HPDE6-E6E7 (cell line): ENCODE results near the gene PCSK6.

Experiments used
- DNase-seq: peaks from one replicate; pipeline ENCODE4 v3.0.0; 2011; ENCODE audit warnings: missing footprints; ENCODE audit errors: extremely low spot score

Gene PCSK6

GRCh38 chr15:101277038-101277822 lies 212.3 kb downstream of the PCSK6 start, which contains the start of gene SELENOS:
Gene SELENOS (minus strand): TSS chr15:101277485. CDS start chr15:101277417, 68 bp downstream.
- peak; percentile 82 for DNase-seq

DNA sequence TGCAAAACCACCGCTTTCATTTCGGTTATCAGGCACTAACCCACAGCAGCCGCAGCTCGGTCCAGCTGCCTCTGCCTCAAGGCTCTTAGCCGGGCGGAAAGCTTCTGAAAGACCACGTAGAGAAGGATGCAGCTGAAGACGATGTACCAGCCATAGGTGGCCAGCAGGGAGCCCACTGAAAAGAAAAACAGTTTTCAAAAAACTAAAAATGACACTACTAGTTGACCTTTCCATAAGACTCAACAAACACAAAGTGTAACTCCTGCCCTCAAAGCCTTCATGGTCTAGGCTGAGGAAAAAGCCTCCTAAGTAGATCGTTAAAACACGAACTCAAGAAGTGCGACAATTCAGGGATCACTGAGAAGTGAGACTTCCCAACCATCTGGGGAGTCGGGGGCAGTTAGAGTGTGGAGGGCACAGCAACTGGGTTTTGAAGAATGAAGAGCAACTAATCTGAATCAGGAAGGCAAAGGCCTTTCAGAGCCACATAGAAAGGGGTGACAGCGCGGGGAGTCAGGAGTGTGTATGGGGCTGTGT lies 212.9 kb downstream of the PCSK6 start:
- DNase-seq, result no peak

DNA sequence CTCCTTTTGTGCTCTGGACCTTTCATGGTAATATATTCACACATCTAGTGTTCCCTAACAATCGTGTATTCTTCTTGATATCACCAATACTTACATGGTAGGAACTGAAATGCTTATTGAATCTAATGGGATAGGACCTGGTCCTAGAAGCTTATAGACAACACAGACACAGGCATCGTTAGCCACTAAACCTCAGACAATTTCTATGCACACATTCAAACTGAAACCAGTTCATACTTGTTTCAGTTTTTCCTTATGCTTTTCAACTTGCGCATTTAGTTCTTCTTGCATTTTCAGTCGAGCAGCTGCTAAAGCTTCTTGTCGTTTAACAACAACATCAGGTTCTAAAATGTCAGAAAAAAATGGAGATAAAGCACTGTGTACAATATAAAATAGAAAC lies 214.5 kb downstream of the PCSK6 start:
- no peak for DNase-seq

GRCh38 chr15:101273534-101273933 lies 216.0 kb downstream of the PCSK6 start:
- DNase-seq, result no peak

DNA sequence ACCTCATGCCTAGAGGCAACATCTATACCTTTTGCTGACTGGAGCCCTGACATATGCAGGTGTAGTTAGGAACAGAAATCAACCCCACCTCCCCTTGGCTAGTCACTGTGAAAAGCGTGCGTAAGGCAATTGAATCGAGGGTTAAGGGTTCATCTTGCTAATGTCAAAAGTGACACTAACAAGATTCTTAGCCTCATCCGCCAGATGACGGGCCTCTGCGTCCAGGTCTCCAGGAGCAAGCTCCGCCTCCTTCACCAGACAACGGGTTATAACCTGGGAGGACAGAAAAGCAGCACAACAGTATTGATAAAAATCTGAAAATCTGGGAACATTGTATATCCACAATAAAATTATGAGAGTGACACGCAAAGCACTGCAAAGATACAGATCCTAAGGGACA lies 216.9 kb downstream of the PCSK6 start:
- DNase-seq, result no peak

GRCh38 chr15:101269479-101270223 lies 219.9 kb downstream of the PCSK6 start:
- DNase-seq, result no peak

GRCh38 chr15:101267320-101268104 lies 222.0 kb downstream of the PCSK6 start:
- no peak for DNase-seq

GRCh38 chr15:101266787-101267186 lies 222.7 kb downstream of the PCSK6 start:
- no peak for DNase-seq

DNA sequence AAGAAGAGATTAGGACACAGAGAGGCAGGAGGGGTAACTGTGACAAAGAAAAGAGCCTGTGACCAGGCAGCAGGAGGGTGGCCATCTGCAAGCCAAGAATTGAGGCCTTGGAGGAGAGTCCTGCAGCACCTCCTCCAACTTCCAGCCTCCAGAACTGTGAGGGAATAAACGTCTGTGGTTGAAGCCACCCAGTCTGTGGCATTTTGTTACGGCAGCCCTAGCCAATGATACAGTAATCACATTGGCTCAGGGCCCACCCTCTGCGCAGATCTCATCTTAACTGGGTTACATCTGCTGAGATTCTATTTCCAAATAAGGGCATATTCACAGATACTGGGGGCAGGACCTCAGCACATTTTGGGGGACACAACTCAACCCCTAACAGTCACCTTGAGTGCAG lies 223.5 kb downstream of the PCSK6 start:
- no peak for DNase-seq

DNA sequence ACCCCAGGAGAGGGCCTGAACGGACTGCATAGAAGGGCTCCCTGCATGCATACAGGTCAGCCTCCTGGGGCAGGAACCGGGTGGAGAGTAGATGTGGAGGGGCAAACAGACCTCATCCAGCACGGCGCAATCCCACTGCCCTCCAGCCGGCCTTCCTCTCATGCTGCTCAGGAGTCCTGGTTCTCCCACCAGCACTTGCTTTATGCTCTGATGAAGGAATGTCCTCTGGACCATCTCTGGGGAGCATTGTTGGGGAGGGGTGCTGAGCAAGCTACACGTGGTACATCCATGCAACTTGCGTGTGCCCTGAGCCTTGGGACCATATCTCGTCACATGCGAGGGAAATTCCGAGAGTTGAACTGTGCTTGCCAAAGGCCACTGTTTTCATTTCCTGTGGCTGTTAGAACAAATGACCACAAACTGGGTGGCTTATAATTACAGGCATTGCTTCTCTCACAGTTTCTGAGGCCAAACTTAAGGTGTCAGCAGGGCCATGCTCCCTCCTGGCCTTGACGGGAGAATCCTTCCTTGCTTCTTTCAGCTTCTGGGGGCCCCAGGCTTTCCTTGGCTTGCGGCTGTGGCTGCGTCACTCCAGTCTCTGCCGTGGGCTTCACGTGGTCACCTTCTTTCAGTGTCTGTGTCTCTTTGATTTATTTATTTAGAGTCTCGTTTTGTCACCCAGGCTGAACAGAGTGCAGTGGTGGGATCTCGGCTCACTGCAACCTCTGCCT lies 224.4 kb downstream of the PCSK6 start:
- DNase-seq, result no peak

DNA sequence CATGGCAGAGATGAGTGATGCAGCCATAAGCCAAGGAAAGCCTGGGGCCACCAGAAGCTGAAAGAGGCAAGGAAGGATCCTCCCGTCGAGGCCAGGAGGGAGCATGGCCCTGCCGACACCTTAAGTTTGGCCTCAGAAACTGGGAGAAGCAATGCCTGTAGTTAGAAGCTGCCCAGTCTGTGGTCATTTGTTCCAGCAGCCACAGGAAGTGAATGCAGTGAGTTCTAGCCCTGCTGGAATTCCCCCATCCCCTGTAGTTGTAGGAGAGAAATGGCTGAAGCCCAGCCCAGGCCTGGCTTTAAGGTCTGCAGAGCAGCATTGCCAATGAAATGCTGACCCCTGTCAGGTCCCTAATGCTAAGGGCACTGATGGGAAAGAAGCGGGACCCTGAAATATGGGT lies 225.5 kb downstream of the PCSK6 start:
- DNase-seq, result no peak

DNA sequence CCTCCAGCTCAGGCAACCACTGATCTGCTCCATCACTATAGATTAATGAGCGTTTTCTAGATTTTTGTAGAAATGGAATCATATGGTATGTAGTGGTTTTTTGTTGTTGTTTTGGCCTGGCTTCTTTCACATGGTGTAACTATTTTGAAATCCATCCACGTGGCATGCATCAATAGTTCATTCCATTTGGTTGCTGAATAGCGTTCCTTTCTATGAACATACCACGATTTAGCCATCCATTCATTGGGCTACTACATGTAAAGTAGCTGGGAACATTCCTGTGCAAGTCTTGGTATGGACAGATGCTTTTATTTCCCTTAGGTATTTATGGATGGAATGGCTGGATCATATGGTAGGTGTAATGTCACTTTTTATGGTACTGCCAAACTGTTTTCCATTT lies 227.0 kb downstream of the PCSK6 start:
- DNase-seq, result no peak

GRCh38 chr15:101258238-101259144 lies 231.0 kb downstream of the PCSK6 start:
- peak; percentile 28 for DNase-seq

DNA sequence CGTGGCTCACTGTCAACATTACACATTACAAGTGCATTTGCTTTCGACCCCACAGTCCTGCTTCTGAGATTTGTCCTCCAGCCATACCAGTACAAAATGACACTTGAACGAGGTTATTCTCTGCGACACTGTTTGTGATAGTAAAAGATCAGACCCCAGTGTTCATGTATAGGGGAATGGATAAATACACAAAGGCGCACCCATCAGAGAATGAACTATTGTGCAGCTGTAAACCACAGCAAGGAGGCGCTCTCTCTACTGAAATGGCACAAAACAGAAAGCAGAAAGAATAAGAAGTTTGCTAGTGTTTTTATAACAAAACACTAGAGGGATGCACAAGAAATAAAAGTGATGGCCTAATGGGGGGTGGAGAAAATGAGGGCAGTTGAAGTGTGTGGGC lies 232.8 kb downstream of the PCSK6 start:
- no peak for DNase-seq

GRCh38 chr15:101255615-101256241 lies 233.8 kb downstream of the PCSK6 start:
- no peak for DNase-seq

DNA sequence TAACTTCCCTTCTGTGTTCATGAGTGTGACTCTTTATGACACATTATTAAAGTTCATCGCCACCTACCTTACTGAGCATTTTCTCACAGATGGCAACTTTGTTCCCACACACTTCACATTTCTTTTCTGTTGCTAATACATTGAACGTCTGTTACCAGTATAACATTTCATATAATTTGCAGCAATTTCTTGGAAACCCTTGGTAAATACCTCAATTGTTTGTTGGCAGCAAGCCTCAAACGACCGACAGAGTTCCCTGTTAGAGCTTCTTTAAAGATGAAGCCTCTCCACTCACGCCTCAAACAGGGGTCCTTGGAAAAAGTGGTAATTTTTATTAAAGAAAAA lies 234.5 kb downstream of the PCSK6 start:
- DNase-seq, result no peak

DNA sequence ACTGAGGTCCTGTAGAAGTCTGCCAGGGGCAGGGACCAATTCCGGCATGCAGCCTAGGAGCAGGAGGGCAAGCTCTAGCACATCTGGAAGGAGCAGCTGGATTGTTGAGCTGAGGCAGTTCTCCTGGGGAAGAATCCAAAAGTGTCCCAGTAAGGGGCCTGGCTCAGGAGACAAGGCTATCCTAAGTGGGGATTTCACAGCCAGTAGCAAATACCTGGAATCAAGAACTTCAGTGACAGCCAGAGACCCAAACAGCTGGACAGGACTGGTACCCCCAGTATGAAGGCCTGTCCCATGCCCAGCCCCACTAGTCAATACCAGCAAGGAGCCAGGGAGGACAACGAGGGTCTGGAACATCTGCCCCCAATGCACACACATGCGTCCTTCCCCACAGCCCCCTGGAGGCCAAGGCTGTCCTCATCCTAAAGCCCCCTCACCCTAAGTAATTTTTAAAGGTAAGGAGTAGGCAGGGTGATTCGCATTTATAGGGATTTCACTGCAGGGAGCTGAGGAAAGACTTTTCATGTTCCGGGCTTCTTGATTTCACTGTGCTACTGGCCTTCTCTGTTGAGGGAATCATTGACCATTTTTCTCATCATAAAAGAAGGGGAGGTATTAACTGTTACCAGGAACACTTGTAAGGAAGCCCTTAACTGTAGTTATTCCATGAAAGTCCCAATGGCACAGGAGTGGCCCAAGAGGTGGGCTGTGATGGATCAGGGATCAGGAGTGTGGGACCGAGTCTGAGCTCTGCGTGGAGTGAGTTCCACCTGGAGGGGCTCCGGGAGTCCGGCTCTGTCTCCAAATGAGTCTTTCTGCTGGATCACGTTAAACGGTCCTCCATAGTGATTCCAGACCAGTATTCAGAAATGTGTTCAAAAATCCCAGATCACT lies 235.1 kb downstream of the PCSK6 start:
- no peak for DNase-seq
